GM19468 (cell line): Measurements from ENCODE around the gene CD84.
"Not testable (repeated sequence)": the region's sequence is repeated elsewhere in the genome, so short reads cannot be mapped to it uniquely, and the experiment has no call there.

Experiments
- ATAC-seq: cut with Tn5 transposase; IDR thresholded peaks from one replicate; pipeline ENCODE4 v1.9.1; 2021; ENCODE audit warnings: mild to moderate bottlenecking, moderate library complexity, moderate number of reproducible peaks; ENCODE audit not compliant: unreplicated experiment; ENCODE audit errors: extremely low read depth

The CD84 gene

DNA sequence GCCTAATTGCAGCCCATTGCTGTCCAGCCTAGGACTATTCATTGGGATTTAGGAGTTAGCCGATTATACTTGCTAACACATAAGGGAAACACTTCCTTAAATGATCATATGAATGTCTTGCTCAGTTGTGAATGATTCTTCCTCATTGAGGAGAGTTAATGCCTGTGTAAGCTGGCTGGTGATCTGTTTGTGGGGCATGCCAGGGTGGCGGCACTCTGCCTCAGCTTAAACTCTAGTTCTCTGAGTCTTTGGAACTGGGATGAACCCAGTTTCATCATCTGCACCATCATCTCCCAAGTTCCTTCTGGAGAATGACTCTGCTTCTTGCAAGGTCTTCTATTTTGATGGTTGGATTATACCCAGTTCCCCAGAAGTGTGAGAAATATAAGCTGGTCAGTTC lies 32.4 kb downstream of the CD84 start:
- no peak for ATAC-seq

DNA sequence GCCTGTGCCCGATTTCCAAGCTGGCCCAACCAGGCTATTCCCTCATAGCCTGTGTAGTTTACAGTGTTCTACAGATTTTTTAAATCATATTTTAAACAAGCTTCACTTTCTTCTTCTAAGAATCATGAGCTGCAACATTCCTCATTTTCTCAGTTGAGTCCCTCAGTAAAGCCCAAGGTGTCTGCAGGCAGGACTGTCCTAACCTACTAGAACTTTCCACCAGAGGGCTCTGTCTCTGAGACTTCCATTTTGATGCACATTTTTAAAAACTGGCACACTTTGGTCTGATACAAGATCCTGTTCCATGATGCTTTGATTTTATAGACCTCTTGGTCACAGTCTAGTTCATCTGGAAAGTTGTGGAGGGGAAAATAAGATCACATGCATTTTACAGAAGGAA lies 34.6 kb downstream of the CD84 start:
- ATAC-seq, result no peak

DNA sequence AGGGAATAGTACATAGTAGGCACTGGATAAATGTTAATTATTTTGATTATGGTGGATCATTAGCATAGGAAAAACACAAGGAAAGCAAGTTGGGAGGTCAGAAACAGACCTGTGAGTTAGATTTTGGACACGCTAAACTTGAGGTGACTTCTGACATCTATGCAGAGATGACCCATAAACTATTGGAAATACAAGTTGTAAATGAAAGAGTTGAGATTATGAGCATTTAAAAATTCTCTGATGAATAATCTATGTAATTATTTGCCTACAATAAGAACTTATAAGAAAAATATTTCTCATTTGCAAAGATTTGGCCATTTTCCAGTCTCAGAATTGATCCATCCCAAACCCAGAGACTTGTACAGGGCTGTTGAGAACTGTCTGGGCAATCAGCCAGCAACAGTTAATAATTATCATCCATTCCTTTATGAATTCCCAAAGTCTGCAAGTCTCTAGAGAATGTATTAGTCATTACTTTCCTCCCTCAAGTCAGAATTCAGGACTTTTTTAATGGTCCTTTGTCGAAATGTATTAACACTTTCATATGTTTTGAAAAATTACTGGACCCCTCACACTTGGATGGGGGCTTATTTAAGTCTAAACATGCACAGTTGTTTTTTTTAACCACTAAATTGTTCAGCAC lies 36.9 kb downstream of the CD84 start:
- ATAC-seq, result no peak

DNA sequence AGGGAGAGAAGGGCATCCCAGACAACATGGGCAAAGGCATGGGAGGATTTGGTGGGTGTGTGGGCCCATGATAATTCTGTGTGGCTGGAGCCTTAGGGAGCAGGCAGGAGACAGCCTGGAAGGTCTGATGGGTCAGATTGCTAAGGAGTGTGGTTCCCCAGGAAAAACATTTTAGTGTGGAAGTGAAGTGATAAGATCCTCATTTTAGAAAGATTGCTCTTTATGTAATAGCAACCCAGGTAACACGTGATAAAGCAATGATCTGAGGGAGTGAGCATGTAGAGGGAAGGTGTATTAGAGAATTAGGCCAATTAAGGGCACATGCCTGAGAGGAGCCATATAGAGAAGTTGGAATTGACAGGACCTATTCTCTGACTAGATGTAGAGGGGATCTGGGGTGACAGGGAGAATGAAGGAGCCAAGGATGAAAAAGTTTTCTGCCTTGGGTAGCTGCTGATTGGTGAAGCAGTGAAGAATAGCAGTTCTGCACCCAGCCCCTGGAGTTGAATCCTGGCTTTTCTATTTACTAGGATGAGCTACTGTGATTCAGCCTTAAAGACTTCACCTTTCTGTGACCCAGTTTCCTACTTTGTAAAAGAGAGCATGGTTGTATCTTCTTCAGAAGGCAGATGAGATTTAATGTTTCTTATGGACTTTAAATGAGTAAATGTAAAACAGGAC lies 37.5 kb downstream of the CD84 start:
- no peak for ATAC-seq

DNA sequence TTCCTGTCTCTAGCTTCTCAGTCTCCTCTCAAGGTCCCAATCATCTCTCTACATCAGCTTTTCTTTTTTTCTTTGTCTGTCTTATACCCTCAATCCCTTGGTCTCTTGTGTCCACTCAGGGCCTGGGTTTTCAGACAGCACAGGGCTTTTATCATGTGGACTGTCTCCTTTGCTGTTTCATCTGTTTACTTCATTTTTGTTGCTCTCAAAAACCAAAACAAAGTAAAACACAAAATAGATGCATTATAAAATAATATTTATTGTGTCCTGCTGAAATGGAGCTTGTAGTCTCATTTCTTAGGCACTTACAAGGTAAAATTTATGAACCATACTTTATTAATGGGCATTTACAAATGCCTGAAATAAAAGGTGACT lies 38.5 kb downstream of the CD84 start:
- ATAC-seq, result no peak

DNA sequence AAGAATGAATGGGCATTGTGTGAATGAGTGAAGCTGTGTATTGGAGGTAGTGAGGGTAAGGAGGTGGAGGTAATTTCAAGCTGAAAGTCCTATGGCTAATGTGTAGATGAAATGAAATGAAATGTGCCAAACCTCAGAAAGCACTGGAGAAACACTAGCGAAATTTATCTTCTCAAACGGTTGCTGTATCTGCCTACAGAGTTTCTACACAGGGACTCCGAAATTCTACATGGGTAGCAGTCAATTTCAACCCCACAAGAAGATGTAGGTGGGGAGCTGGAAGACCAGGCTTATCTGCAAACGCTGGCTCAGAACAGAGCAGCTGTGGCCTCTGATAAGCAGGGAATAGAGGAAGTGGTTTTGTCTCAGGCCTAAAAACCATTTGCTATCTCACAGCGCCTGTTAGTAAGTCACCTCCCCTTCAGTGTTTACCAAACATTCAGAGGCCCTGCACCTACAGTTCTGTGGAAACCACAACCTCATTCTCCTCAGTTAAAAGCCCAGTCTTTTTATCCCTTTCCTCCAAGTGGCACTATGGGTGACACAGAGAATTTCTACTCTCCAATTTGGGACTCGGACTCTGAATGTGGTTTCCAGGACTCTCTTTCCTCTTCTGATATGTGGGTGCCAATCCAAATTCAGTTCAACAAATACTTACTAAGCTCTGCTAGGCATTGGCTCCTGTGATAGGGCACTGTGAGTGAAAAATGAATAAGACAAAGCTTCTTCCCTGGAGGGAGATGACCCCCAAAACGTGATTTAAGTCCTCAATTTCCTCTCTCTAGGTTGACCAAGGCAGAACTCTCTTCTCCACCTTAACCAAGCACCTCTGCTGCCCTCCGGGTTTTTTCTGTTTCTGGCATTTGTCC lies 39.1 kb downstream of the CD84 start:
- ATAC-seq, result peak; percentile 72

DNA sequence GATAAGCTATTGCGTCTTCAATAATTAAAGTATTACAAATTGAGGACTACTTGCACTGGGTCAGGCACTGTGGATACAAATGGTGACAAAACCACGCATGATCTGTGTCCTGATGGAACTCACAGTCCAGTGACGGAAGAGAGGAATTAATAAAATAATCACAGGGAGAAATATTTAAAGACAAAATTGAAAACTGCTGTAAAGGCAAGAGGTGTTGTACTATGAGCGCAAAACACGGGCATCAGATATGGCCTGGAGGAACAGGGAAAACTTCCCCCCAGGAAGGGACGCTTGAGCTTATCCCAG lies 39.7 kb downstream of the CD84 start:
- no peak for ATAC-seq

DNA sequence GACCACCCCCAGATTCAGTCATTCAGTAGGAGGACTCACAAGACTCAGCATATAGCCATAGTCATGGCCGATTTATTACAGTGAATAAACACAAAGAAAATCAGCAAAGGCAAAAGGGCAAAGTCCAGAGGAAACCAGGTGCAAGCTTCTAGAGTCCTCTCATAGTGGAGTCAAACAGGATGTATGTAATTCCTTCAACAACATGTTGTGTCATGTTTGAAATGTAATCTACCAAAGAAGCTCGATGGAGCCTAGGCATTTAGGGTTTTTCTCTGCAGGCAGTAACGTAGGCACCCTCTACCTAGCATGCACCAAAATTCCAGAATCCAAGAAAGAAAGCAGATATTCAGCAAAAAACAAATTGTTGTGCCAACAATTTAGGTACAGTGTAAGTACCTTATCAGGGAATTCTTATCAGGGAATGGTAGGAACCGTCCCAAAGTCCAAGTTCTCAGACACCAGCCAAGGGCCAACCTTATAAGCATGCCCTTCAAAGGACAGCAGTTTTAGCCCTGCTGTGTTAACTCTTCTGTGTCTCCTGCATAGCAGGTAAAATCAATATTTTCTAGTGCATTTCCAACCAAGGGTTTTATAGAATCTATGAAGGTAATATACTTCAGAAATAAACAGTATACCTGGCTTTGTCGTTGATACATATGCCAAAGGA lies 40.2 kb downstream of the CD84 start:
- ATAC-seq, result no peak

DNA sequence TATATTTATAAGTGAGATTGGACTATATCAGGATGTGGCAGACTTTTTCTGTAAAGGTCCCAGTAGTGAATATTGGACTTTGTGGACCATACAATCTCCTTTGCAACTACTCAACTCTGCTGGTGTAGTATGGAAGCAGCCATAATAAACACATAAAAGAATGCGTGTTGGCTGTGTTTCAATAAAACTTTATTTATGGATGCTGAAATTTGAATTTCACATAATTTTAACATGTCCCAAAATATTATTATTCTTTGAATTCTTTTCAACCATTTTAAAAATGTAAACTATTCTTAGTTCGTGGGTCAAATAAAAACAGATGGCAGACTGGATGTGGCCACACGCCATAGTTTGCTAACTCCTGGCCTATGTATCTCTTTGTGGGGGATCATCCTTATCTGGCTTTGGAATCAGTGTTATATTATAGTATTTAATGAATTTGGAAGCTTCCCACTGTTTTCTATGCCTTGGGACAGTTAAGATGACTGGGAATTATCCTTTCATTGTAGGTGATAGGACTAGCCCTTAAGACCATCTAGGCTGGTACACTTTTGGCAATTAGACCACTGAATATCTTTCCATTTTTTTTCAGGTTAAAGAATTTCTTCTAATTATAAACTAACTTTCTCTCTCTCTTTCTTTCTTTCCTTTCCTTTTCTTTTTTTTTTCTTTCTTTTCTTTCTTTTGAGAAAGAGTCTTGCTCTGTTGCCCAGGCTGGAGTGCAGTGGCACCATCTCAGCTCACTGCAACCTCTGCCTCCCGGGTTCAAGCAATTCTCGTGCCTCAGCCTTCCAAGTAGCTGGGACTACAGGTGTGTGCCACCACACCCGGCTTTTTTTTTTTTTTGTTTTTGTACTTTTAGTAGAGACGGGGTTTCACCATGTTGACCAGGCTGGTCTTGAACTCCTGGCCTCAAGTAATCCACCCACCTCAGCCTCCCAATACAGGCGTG lies 41.3 kb downstream of the CD84 start:
- no peak for ATAC-seq

DNA sequence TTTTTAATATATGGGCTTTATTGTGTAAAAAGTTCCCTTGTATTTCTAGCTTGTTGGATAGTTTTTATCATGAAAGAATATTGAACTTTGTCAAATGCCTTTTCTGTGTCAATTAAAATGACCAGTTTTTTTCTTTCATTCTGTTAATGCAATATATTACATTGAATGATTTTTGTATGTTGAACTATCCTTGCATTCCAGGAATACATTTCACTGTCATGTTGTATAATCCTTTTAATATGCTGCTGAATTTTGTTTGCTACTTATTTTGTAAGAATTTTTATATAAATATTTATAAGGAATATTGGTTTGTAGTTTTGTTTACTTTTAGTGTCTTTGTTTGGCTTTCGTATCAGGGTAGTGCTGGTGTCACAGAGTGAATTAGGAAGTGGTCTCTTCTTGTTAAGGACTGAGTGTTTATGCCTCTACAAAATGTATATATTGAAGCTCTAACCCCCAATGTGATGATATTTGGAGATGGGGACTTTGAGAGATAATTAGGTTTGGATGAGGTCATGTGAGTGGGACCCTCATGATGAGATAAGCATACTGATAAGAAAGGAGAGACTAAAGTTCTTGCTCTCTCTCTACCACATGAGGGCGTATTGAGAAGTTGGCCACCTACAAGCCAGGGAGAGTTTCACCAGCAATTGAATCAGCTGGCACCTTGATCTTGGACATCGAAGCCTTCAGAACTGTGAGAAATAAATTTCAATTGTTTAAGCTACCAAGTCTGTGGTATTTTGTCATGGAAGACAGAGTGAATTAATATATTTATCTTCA lies 44.3 kb downstream of the CD84 start:
- ATAC-seq, result no peak

DNA sequence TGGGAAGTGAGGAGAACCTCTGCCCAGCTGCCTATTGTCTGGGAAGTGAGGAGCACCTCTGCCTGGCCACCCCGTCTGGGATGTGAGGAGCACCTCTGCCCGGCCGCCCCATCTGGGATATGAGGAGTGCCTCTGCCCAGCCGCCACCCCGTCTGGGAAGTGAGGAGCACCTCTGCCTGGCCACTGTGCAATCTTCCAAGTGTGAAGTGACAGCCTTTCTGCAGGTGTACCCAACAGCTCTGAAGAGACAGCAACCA lies 46.8 kb downstream of the CD84 start:
- not testable (repeated sequence) for ATAC-seq

DNA sequence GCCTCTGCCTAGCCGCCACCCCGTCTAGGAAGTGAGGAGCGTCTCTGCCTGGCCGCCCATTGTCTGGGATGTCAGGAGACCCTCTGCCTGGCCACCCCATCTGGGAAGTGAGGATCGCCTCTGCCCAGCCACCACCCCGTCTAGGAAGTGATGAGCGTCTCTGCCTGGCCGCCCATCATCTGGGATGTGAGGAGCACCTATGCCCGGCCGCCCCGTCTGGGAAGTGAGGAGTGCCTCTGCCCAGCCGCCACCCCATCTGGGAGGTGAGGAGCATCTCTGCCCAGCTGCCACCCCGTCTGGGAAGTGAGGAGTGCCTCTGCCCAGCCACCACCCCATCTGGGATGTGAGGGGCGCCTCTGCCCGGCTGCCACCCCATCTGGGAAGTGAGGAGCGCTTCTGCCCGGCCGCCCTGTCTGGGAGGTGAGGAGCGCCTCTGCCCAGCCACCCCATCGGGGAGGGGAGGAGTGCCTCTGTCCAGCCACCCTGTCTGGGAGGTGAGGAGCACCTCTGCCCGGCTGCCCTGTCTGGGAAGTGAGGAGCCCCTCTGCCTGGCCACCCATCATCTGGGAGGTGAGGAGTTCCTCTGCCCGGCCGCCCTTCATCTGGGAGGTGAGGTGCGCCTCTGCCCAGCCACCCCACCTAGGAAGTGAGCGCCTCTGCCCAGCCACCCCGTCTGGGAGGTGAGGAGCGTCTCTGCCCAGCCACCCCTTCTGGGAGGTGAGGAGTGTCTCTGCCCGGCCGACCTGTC lies 47.3 kb downstream of the CD84 start:
- not testable (repeated sequence) for ATAC-seq

DNA sequence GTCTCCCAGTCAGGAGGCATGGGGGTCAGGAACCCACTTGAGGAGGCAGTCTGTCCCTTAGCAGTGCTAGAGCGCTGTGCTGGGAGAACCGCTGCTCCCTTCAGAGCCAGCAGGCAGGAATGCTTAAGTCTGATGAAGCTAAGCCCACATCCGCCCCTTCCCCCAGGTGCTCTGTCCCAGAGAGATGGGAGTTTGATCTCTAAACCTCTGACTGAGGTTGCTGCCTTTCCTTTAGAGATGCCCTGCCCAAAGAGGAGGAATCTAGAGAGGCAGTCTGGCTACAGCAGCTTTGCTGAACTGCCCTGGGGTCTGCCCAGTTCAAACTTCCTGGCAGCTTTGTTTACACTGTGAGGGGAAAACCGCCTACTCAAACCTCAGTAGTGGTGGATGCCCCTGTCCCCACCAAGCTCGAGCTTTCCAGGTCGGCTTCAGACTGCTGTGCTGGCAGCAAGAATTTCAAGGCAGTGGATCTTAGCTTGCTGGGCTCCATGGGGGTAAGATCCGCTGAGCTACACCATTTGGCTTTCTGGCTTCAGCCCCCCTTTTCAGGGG lies 49.8 kb downstream of the CD84 start:
- not testable (repeated sequence) for ATAC-seq

DNA sequence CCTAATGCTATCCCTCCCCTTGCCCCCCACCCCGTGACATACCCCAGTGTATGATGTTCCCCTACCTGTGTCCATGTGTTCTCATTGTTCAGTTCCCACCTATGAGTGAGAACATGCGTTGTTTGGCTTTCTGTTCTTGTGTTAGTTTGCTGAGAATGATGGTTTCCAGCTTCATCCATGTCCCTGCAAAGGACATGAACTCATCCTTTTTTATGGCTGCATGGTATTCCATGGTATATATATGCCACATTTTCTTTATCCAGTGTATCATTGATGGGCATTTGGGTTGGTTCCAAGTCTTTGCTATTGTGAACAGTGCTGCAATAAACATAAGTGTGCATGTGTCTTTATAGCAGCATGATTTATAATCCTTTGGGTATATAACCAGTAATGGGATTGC lies 55.5 kb downstream of the CD84 start:
- ATAC-seq, result not testable (repeated sequence)

DNA sequence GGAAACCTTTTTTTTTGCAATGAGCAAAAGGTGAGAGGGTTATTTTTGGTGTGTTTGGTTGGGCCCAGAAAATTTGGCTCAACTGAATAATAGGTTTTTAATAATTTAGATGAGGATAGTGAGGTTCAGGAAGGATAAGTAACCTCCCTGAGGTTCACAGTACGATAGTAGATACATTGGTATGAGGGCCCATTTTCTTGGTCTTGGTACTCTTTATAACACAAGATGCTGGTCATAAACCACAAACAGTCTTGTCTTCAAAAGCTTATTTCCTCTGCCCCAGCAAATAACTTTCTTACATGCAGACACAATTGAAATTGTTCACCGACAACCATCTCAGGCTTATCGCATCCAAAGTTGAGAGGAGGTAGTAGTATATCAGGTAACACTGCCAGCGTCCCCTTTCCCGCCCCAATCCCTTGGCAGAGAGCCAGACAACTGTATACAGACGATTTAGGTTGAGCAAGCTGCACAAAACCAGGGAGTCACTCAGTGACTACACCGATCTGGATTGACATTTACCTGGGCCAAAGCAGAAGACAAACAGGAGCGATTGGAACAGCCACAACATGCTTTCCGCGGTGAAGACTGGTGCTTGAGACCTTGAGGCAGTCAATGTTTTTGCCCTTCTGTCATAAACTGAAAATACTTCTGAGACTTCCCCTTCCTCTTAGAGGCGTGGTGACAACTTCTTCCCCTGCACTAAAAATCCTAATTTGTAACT lies 56.5 kb downstream of the CD84 start, which contains the start of gene SLAMF6:
TSS of gene SLAMF6 (minus strand) at position 634 of the 724 bp plus-strand sequence. CDS start at position 571, 63 bp downstream.
- ATAC-seq, result peak; percentile 45

DNA sequence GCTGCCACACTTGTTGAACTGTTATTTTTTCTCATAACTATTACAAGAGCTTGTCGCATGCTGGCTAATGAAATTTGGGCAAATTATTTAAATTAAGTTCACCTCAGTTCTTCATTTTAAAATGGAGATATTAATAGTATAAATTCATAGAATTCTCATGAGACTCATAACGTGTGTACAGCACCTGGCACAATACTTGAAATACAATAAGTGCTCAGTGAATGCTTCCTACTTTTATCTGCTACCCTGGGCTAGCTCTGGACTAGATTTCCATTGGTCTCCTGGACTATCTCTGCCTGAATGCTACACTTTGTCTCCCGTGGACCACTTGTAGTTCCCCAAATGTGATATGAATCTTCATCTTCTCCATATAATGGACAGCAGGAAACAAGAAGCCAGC lies 57.2 kb downstream of the CD84 start:
- ATAC-seq, result no peak

DNA sequence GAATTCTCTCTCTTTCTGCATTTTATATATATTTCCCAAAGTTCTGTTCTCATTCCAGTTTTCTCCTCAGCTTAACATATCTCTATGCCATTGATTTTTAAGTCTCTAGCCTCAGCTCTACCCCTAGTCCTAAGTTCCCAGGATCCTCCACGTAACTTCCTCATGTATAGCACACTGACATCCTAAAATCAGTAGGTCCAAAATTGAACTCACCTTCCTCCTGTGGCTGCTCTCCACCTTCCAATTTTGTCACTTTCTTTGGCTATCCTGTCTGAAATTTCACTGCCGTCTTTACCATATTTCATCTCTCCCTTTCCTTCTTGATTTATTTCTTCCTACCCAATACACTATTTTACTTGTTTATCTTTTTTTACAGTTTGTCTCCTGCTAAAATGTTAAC lies 57.7 kb downstream of the CD84 start:
- no peak for ATAC-seq

DNA sequence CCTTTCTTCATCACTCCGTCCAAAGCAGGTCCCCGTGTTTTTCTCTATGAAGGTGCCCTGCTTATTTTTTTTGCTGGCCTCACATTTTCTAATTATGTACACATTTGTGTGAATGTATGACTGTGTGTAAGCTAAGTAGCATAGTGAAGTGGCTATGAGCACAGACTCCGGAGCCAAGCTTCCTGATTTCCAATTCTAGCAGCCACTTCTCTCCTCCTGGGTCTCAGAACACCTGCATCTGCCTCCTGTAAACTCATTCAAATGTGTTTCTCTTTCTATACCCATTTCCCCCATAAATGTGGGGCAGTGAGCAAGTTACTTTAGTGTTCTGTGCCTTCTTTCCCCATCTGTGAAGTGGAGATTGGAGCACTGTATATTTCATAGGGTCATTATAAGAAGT lies 58.3 kb downstream of the CD84 start:
- no peak for ATAC-seq
